ENCODE measurements around the gene IGF1.

Gene IGF1

DNA sequence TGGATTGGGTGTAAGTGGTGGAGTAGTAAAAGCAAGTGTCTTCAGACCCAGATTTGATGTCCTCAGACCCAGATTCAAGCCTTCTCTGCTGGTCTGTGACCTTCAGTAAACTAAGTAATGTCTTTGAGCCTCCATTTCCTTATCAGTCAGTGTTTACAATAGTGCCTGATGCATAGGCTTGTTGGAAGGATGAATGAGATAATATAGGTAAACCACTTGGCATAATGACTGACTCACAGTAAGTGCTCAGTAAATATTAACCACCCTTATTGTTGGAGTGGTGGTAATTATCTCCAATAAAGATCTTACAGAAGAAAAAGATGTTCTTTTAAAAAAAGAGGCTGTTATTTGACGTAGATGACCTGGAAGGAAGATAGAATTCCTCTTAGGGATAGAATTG, 86.2 kb downstream of the IGF1 start (continued):
- TF ChIP-seq, protein P1, sequence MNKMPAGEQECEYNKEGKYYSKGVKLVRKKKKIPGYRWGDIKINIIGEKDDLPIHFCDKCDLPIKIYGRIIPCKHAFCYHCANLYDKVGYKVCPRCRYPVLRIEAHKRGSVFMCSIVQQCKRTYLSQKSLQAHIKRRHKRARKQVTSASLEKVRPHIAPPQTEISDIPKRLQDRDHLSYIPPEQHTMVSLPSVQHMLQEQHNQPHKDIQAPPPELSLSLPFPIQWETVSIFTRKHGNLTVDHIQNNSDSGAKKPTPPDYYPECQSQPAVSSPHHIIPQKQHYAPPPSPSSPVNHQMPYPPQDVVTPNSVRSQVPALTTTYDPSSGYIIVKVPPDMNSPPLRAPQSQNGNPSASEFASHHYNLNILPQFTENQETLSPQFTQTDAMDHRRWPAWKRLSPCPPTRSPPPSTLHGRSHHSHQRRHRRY (tag by site-specific recombination; IDR thresholded peaks at IDR 0.05), result no peak
- TF ChIP-seq IKZF3 (tag by site-specific recombination; IDR thresholded peaks at IDR 0.05) (no peak), GLIS1 (tag by site-specific recombination; IDR thresholded peaks at IDR 0.05) (no peak), ZNF514 (tag by site-specific recombination; IDR thresholded peaks at IDR 0.05) (no peak), YY2 (tag by site-specific recombination; IDR thresholded peaks at IDR 0.05) (no peak), ZNF670 (tag by site-specific recombination; IDR thresholded peaks at IDR 0.05; ENCODE audit: low read depth) (no peak), GLI2 (tag by site-specific recombination; IDR thresholded peaks at IDR 0.05; ENCODE audit: borderline replicate concordance, low read depth) (no peak), PRDM6 (tag by site-specific recombination; IDR thresholded peaks at IDR 0.05) (no peak)

DNA sequence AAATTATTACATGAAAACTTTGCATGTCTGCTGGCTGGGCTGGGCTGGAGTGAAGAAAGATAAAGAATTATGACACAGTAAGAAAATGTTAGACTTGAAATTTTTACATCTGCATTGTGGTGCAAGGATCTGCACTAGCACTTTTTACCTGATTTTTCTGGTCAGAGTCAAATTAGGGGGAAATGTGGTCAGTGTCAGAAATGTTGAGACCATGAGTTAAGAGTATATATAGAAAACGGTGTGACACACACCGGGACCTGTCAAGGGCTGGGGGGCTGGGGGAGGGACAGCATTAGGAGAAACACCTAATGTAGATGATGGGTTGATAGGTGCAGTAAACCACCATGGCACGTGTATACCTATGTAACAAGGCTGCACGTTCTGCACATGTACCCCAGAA, 90.3 kb downstream of the IGF1 start:
- Histone ChIP-seq H3K27ac (ENCODE audit: extremely low read depth, low read depth, low read length) (no peak overlapping the region), H3K4me1 (ENCODE audit: control insufficient read depth, insufficient read depth, low read length) (peaks cover 6% of the 10 kb centered on the region), H3K4me3 (ENCODE audit: low read depth, low read length) (no peak overlapping the region), H3K9me3 (ENCODE audit: control insufficient read depth, insufficient read depth, low read depth, low read length) (no peaks in the 10 kb centered on the region), H3K36me3 (ENCODE audit: control insufficient read depth in 2 of 2, insufficient read depth in 1 of 2, low read length in 2 of 2) (no peaks in the 10 kb centered on the region)
- ChIA-PET CTCF (no interaction called here), POLR2A (no interaction called here)
- TF ChIP-seq ZNF707 (tag by site-specific recombination; IDR thresholded peaks at IDR 0.05) (no peak), HIC1 (tag by site-specific recombination; IDR thresholded peaks at IDR 0.05) (no peak), ZNF785 (tag by site-specific recombination; IDR thresholded peaks at IDR 0.05) (no peak), ZNF792 (tag by site-specific recombination; IDR thresholded peaks at IDR 0.05) (no peak), ZNF202 (tag by site-specific recombination; IDR thresholded peaks at IDR 0.05; ENCODE audit: borderline replicate concordance) (no peak), ZSCAN30 (tag by site-specific recombination; IDR thresholded peaks at IDR 0.05) (no peak), GFI1B (tag by site-specific recombination; IDR thresholded peaks at IDR 0.05) (no peak), ZNF366 (tag by site-specific recombination; conservative IDR thresholded peaks at IDR 0.05) (no peak), ZNF302 (tag by site-specific recombination; IDR thresholded peaks at IDR 0.05; ENCODE audit: low read depth) (no peak), ZNF157 (tag by site-specific recombination; IDR thresholded peaks at IDR 0.05) (no peak), ZNF596 (tag by site-specific recombination; IDR thresholded peaks at IDR 0.05) (no peak), ZBTB1 (tag by site-specific recombination; IDR thresholded peaks at IDR 0.05) (no peak)

GRCh38 chr12:102388469-102388868, 91.9 kb downstream of the IGF1 start:
- Histone ChIP-seq H3K9me3 (ENCODE audit: control insufficient read depth, insufficient read depth, low read depth, low read length) (no peaks in the 10 kb centered on the region), H3K4me3 (ENCODE audit: low read depth, low read length) (no peak overlapping the region), H3K4me1 (ENCODE audit: control insufficient read depth, insufficient read depth, low read length) (no peaks in the 10 kb centered on the region), H3K27ac (ENCODE audit: extremely low read depth, low read depth, low read length) (no peak overlapping the region), H3K36me3 (ENCODE audit: control insufficient read depth in 2 of 2, insufficient read depth in 1 of 2, low read length in 2 of 2) (no peaks in the 10 kb centered on the region)
- ChIA-PET CTCF (no interaction called here), POLR2A (no interaction called here)
- TF ChIP-seq ZNF514 (tag by site-specific recombination; IDR thresholded peaks at IDR 0.05), result no peak
- no peak for TF ChIP-seq ZEB2 (tag by site-specific recombination; IDR thresholded peaks at IDR 0.05)
- TF ChIP-seq, protein P2, sequence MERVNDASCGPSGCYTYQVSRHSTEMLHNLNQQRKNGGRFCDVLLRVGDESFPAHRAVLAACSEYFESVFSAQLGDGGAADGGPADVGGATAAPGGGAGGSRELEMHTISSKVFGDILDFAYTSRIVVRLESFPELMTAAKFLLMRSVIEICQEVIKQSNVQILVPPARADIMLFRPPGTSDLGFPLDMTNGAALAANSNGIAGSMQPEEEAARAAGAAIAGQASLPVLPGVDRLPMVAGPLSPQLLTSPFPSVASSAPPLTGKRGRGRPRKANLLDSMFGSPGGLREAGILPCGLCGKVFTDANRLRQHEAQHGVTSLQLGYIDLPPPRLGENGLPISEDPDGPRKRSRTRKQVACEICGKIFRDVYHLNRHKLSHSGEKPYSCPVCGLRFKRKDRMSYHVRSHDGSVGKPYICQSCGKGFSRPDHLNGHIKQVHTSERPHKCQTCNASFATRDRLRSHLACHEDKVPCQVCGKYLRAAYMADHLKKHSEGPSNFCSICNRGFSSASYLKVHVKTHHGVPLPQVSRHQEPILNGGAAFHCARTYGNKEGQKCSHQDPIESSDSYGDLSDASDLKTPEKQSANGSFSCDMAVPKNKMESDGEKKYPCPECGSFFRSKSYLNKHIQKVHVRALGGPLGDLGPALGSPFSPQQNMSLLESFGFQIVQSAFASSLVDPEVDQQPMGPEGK (tag by site-specific recombination; IDR thresholded peaks at IDR 0.05), result no peak
- no peak for TF ChIP-seq ZNF140 (tag by site-specific recombination; IDR thresholded peaks at IDR 0.05)
- TF ChIP-seq, protein P3, sequence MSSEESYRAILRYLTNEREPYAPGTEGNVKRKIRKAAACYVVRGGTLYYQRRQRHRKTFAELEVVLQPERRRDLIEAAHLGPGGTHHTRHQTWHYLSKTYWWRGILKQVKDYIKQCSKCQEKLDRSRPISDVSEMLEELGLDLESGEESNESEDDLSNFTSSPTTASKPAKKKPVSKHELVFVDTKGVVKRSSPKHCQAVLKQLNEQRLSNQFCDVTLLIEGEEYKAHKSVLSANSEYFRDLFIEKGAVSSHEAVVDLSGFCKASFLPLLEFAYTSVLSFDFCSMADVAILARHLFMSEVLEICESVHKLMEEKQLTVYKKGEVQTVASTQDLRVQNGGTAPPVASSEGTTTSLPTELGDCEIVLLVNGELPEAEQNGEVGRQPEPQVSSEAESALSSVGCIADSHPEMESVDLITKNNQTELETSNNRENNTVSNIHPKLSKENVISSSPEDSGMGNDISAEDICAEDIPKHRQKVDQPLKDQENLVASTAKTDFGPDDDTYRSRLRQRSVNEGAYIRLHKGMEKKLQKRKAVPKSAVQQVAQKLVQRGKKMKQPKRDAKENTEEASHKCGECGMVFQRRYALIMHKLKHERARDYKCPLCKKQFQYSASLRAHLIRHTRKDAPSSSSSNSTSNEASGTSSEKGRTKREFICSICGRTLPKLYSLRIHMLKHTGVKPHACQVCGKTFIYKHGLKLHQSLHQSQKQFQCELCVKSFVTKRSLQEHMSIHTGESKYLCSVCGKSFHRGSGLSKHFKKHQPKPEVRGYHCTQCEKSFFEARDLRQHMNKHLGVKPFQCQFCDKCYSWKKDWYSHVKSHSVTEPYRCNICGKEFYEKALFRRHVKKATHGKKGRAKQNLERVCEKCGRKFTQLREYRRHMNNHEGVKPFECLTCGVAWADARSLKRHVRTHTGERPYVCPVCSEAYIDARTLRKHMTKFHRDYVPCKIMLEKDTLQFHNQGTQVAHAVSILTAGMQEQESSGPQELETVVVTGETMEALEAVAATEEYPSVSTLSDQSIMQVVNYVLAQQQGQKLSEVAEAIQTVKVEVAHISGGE (tag by site-specific recombination; conservative IDR thresholded peaks at IDR 0.05; ENCODE audit: low read depth), result no peak
- TF ChIP-seq ZNF426 (tag by site-specific recombination; IDR thresholded peaks at IDR 0.05), result no peak
- no peak for TF ChIP-seq KLF10 (tag by site-specific recombination; IDR thresholded peaks at IDR 0.05)

All from HEK293 (cell line).